Activated CD4-positive, CD25-positive, alpha-beta regulatory T cell (primary cell): ENCODE data around the gene STAT2.
"Not testable (repeated sequence)": the region's sequence is repeated elsewhere in the genome, so short reads cannot be mapped to it uniquely, and the experiment has no call there.

Experiments
- DNase-seq, 4 experiments: peaks; one replicate each; lab custom pipeline; 2025; lab: John Stamatoyannopoulos, UW

Gene STAT2

DNA sequence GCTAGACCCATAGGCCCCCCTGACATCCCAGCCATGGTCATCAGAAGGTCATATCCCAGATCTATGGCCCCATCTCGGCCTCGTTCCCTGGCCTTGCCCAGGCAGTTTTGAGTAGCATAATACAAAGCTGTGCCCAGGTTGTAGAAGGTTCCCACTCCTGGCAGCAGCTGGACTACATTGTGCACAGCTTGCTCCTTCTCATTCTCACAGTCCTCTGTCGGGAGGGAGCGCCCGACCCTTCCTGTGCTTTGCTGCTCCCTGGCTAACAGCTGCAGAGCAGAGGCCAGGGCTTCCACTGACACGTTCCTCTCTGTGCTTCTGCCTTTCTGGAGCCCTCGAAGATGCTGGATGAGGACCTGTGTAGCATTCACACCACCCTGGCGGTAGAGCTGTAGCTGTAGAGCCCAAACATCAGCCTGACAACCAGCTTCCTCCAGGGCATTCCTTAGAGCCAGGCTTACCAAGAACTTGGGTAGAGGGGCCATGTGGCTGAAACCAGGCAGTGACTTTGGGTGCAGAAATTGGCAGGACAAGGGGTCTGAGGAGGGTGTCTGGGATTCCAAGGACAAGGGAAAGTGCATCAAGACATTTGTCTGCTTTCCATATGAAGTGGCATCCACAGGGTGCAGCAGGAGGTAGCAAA is 1.7 kb upstream of the STAT2 start:
- no peak for DNase-seq

DNA sequence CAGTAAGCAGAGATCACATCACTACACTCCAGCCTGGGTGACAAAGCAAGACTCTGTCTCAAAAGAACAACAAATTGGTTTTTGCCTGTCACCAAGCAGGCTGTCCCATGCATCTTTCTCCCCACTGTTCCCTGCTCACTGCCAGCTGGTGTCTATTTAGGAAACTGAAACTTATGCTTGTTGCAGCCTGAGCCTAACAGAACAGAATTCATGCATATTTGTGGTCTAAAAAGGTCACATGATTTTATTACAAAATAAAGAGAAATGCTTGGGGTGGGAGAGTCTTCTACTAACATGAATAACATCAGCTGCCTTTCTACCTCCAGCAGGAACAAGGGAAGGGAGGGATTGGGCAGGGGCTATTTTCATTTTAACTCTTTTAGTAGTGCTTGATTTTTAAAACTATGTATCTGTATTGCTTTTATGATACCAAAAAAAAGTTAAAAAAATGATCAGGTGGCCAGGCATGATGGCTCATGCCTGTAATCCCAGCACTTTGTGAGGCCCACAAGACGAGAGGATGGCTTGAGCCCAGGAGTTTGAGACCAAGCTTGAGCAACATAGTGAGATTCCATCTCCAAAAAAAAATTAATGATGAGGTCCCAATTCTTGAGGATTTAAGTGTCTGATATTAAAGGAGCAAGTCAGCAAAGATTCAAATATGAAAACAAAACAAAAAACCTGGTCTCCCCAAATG is 923 bp downstream of the STAT2 start:
- DNase-seq: no peak

DNA sequence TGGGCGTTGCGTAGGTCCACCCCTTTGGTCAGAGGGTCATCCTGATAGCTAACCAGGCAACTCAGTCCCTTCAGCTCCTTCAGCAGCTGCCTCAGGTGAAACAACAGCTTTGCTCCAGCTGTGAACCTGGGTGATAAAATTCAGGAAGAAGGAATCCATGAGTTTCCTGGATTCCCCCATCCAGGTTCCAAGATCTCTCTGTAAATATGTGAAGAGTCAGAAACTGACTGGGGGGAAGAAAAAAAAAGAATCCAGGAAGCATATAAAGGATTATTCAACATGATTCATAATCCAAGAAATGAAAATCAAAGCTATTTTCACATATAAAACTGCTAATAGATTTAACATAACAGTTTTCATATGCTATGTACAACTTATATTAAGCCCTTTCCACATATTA is 8.6 kb downstream of the STAT2 start:
- no peak for DNase-seq

DNA sequence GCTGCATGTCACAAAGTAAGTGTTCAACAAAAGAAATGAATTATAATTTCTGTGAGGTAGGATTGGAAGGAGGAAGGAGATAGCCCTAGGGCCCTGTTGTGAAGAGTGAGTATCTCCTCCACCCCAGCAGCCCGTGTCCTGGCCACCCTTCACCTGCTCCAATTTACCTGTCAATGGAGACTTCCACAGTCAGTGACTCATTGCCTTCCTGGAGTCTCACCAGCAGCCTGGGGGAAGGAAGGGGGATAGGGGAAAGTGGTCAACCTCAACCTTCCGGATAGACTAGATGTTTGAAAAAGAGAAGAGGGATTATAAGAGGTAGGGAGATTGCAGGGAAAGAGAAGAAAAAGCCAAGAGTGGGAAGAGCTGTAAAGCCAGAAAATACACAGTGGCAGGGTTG is 9.2 kb downstream of the STAT2 start:
- no peak for DNase-seq

DNA sequence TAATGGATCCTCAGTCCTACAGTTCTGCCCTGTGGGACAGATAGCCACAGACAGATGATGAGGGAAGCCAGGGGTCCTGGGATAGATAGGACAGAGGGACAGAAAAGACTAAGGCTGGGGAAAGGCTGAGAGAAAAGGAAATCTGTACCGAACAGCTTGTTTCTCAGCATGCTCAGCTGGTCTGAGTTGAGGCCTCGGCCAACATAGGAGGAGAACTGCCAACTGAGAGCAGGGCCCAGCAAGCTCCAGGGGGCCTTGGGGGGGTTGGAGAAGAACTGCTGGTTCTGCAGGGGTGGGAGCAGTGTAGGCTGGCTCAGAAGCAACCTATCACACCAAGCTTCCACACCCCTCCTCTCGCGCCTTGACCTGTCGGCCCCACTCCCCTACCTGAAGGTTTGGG is 11.1 kb downstream of the STAT2 start:
- no peak for DNase-seq

DNA sequence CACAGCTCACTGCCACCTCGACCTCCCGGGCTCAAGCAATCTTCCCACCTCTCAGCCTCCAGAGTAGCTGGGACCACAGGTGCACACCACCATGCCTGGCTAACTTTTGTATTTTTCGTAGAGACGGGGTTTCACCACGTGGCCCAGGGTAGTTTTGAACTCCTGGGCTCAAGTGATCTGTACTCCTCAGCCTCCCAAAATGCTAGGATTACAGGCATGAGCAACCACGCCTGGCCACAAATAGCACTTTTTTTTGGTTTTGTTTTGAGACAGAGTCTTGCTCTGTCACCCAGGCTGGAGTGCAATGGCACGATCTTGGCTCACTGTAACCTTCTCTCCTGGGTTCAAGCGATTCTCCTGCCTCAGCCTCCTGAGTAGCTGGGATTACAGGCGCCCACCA is 12.7 kb downstream of the STAT2 start:
- not testable (repeated sequence) for DNase-seq

DNA sequence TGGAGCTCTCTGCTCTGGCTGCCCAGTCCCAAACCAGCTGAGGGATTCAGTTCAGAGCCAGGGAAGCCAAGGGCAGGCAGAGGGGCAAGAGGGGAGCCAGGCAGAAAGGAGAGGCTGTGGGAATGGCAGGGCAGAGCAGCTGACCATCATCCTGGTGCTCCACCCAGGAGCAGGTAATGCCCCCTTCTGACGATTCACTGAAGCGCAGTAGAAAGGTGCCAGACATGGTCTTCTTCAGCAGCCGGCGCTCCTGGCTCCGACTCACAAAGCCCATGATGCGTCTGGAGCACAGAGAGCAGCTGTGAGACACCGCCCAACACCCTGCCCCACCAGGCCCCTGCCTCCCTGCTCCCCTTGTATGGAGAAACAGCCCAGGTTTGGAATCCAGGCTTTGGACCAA is 13.2 kb downstream of the STAT2 start:
- no peak for DNase-seq

DNA sequence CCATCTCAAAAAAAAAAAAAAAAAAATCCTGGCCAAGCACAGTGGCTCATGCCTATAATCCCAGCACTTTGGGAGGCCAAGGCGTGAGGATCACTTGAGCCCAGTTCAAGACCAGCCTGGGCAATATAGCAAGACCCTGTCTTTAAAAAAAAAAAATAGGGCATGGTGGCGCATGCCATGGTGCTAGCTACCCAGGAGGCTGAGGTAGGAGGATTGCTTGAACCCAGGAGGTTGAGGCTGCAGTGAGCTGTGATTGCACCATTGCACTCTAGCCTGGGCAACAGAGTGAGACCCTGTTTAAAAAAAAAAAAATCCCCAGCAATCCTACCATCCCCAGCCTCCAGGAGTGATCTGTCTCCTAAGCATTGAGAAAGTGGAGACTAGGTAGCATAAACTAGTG is 17.6 kb downstream of the STAT2 start:
- DNase-seq: not testable (repeated sequence)

DNA sequence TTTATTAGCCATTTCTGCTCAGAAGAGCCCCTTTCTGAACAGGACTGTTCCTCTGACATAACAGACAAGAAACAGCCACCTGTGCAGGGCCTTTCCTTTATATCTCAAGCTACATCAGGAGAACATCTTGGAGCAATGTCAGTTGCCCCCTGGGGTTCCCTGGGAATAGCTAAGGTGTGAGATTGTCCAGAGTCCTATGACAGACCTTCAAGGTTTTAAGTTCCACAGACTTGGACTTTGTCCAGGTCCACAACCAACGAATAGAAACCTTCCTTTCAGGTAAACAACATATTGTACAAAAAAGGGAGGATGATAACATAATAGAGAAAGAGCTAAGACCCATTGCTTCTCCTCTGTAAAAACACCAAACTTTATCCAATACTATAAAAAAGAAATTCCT is 18.3 kb downstream of the STAT2 start:
- no peak for DNase-seq

DNA sequence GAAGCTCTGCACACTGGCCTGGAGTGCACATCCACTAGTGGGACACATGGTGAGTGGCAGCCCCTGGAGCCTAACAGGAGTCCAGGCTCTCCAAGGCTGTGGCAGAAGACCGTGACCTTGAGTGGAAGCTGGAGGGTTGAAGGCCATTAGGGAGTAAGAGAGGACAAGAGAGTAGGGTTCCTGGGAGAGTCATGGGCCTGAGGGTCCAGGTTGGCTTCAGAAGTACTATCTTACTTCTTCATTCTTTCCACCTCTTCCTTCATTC is 20.8 kb downstream of the STAT2 start:
- DNase-seq: no peak

DNA sequence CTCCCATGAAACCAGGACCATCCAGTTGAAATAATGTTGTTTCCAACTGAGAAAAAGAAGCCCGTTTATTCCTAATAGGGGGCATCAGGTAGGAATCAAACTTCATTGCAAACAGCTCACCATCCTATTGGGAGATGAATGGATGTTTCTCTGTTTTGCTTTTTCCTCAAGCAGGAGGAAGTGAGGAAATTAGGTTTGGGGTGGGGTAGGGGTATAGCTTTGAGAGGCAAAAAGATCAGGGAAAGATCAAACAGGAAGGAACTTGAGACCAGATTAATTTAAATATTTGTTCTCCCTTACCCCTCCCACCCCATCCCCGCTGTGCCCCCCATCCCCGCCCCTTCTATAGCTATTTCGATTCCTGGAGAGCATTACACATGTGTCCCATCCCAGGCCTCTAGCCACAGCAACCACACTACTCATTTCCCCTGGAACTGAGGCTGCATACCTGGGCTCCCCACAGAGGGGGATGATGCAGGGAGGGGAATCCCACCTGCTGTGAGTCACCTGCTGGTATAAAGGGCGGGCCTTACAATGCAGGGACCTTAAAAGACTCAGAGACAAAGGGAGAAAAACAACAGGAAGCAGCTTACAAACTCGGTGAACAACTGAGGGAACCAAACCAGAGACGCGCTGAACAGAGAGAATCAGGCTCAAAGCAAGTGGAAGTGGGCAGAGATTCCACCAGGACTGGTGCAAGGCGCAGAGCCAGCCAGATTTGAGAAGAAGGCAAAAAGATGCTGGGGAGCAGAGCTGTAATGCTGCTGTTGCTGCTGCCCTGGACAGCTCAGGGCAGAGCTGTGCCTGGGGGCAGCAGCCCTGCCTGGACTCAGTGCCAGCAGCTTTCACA is 21.4 kb downstream of the STAT2 start, which contains the start of gene IL23A:
Gene IL23A, plus strand, starts transcription at position 577 of the 850 bp plus-strand sequence. Its CDS starts 161 bp downstream, at position 738.
- peak; percentile 55 to 74 (median 56) for DNase-seq

DNA sequence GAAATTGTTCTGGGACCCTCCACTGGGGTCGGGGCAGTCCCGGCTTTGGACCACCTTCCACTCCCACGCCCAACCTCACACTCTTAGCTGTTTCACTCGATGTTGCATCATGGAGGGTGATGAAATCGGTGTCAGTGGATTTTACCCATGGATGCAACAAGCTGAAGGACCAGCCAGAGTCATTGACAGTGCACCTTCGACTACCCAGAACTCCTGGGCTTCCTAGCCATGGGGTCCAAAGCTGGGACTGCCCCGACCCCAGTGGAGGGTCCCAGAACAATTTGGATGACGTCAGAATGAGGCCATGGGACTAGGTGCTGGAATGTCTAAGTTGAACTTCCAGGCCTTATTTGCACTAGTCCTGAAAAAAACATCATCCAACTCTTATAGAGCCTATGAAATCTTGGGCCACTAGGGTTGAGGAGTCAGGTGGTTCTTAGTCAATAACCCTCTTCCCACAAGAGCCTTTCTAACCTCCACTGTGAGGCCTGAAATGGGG is 22.1 kb downstream of the STAT2 start:
- no peak for DNase-seq

DNA sequence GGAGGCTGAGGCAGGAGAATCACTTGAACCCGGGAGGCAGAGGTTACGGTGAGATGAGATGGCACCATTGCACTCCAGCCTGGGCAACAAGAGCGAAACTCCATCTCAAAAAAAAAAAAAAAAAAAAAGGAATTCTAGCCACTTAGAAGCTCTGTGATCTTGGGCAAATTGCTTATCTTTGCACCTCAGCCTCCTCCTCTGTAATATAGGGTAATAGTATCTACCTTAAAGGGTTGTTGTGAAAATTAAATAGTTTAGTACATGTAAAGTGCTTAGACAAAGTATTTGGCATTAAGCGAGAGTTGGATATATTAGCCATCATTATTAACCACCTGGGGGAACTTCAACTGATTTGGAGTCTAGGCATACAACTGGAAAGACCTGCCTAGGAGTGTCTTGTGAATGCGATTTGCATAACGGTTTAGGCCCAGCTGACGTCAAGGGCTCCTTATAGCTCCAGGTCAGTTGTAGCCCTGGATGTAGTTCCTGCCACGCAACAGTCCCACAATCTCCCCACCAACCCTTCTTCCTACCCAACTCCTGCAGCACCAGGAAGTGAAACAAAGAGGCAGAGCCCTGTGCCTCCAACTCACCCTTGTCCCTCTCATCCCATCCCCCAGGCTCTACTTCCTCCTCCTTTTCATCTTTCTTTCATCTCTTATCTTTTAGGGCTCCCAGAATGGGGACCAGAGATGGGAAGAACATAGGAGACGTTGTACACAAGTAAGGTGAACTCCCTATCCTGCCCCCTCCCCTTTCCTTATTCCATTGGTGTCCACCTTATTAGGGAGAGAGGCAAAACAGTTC is 23.3 kb downstream of the STAT2 start:
- DNase-seq: no peak

DNA sequence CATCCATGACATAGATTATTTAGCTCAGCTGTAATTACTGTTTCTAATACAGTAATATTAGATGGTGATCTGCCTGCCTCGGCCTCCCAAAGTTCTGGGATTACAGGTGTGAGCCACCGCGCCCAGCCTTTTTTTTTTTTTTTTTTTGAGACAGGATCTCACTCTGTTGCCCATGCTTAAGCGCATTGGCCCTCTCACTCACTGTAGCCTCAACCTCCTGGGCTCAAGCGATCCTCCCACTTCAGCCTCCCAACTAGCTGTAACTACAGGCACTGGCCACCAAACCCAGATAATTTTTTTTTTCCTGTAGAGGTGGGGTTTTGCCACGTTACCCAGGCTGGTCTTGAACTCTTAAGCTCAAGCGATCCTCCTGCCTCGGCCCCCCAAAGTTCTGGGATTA is 24.4 kb downstream of the STAT2 start:
- DNase-seq: not testable (repeated sequence)

DNA sequence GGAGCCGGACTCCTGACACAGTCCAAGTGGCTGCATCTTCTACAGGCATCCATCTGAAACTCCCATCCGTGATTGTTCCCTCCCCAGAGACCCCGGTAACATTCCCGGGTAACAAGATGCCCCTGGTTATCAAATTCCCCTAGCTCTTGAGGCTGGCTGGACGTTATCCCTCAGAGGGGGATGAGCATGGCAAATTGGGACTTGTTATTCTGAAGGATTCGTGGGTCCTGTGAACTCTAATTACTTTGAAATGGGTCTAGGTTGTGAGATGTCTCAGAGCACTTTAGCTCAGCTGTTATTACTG is 25.5 kb downstream of the STAT2 start:
- DNase-seq: no peak

DNA sequence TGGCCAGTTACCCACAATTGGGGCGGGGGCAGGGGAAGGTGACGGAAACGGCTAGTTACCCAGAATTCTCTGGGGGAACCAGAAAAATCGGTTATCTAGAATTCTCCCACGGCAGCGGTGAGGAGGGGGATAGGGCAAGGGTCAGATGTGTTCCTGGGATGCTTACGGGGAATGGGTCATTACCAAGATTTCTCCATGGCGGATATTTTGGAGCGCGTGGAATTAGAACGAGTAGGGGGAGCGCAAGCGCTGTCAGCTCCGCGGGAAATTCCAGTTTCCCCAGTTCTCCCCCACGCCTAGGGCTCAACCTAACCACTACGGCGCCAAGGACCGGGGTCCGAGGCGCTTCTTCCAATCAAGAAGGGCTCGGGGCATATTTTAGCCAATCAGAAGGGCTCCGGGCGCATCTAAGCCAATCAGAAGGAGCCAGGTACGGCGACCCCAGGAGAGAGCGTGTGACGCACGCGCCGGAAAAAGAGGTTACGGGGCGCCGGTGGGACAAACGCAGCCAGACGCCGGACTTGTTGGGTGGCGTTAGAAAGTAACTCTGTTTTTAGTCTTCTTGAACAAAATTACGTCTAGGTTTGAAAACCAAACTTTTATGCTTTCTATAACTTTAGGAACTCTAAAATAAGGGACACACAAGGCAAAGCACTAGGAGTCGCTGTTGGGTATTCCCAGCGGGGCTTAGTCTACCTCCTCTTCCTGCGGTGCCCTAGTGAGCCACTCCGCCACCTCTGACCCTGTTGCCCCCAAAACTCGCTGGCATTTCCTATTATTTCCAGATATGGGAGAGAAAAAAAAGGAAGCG is 26.0 kb downstream of the STAT2 start, which contains the start of gene PAN2:
Gene PAN2, minus strand, starts transcription at position 322 of the 811 bp plus-strand sequence. CDS start 906 bp downstream, outside the sequence.
- DNase-seq: peak; percentile 80 to 84 (median 82)

DNA sequence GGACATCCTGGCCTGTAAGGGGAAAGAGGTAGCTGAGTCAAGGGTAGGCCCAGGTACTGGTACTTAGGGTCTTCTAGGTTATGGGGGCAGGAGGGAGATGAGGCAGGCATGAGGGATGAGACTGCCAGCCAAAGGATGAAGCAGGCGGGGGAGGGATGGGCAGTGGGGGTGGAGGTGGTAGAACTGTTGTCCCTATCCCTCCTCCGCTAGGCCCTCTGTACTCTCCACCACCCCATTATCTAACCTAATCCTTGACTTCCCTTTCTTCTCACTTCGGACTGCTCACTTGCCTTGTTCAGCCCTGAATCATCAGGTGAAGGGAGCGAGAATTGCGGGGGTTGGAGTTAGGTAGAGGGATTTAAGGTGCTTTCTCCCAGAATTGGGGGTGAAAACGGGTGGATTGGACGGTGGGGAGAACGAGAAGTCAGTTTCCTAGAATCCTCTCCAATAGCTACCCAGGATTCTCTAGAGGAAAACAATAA is 26.7 kb downstream of the STAT2 start:
- no peak for DNase-seq

DNA sequence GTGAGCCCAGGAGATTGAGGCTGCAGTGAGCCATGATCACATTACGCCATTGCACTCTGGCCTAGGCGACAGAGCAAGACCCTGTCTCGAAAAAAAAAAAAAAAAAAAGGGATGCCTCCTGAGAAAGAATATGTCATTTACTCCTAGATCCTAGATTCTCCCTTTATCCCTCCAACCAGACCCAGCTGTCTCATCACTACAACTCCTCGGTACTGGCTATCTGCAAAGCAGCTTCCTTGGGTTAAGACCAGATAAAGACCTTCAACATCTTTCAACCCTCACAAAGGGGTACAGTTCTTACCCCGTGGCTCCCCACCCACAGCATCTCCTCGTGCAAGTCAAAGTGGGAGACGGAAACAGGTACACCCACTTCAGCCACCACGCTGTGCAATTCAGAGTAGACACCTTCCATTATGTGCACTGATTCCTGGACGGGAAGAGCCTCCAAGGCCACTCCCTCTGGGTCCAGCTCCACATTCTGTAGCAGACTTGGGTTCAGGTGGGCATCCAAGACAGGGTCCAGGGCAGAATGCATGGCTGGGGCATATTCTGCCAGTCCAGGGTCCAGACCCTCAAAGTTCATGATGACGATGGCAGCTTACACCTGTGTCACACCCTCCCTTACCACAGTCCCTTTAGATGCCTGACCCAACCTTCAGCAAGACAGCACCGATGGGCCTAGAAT is 27.3 kb downstream of the STAT2 start:
- DNase-seq: no peak

DNA sequence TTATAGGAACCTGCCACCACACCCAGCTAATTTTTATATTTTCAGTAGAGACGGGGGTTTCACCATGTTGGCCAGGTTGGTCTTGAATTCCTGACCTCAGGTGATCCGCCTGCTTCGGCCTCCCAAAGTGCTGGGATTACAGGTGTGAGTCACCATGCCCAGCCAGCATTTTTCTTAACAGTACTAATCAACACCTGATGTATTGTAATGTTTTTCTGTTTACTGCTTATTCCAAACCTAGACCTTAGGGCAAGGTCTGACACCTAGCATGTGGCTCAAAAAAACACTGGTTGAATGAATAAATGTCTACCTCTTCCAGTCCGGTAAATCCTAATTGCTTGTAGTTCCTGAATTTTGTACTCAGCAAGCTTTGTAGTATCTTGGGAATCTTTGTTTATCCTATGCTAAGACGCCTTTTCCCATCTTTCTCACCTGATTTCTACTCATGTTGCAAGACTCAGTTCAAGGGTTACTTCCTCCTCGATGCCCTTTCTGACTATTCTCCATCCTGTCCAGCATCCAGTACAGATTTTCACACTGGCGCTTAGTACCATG is 28.9 kb downstream of the STAT2 start:
- DNase-seq: no peak

DNA sequence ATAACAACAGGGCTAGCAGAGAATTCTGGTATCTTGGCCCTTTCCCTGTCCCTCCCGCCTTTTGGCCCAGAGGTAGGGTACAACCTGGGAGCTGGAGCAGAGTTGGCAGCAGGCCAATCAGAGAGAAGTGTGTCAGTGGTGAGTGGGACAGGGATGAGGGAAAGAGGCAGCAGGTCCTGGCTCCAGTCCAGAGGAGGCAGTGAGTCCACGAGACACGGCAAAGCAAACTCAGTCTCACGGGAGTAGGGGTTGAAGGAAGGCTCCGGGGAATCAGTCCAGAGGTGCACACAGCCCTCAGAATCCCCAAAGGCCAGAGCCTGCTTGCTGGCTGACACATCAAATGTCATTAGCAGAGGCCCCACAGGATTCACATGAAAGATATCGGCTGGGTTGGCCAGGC is 33.4 kb downstream of the STAT2 start:
- no peak for DNase-seq
